ENCODE results near the gene TLE2. TPM values are rescaled to one million over a fixed set of nuclear protein-coding genes. Genes with fewer than 3 reads are reported as not detected.

TLE2 gene
- total RNA-seq, 4 donors from 2014 or later: 31.4 to 70.0 (median 47.5) TPM

- H3K9me3 ChIP-seq: no peaks in the 10 kb centered on the region
- TF ChIP-seq EP300 (IDR thresholded peaks at IDR 0.05; ENCODE audit: low read depth): no peak
- no peak for TF ChIP-seq POLR2A (IDR thresholded peaks at IDR 0.05)
- TF ChIP-seq CTCF (IDR thresholded peaks at IDR 0.05): no peak
- no peak for TF ChIP-seq POLR2AphosphoS5 (IDR thresholded peaks at IDR 0.05)
- no peak overlapping the region for H3K27ac ChIP-seq
- WGBS, 2 donors (ENCODE audit: low coverage in 1 of 2): 87 to 96% methylated on average over 4 to 7 of the region's 7 CpGs
- no peak for DNase-seq
- H3K27me3 ChIP-seq: no peaks in the 10 kb centered on the region
- intact Hi-C loops (cut with DNase I; ENCODE audit: low total_unique reads) (no loop called here), in situ Hi-C loops (cut with MboI; ENCODE audit: low pct_ligation_motif_present in 1 of 4, low pct_unique_long_range_greater_than_20kb in 1 of 4, low sequenced_read_pairs in 3 of 4) (no loop called here)
- no peak overlapping the region for H3K4me3 ChIP-seq
- no peaks in the 10 kb centered on the region for H3K36me3 ChIP-seq
- H3K4me1 ChIP-seq: no peaks in the 10 kb centered on the region
These were observed 11.2 kb downstream of the TLE2 start for GRCh38 chr19:3017923-3018322.

- Histone ChIP-seq H3K36me3 (no peaks in the 10 kb centered on the region), H3K9me3 (no peaks in the 10 kb centered on the region), H3K27me3 (no peaks in the 10 kb centered on the region), H3K4me3 (no peak overlapping the region), H3K27ac (no peak overlapping the region), H3K4me1 (no peaks in the 10 kb centered on the region)
- intact Hi-C loops (cut with DNase I; ENCODE audit: low total_unique reads) (no loop called here), in situ Hi-C loops (cut with MboI; ENCODE audit: low pct_ligation_motif_present in 1 of 4, low pct_unique_long_range_greater_than_20kb in 1 of 4, low sequenced_read_pairs in 3 of 4) (no loop called here)
- TF ChIP-seq EP300 (IDR thresholded peaks at IDR 0.05; ENCODE audit: low read depth) (no peak), POLR2AphosphoS5 (IDR thresholded peaks at IDR 0.05) (no peak), POLR2A (IDR thresholded peaks at IDR 0.05) (no peak), CTCF (IDR thresholded peaks at IDR 0.05) (no peak)
- 91 to 94% methylated on average over 13 to 22 of the region's 22 CpGs for WGBS, 2 donors (ENCODE audit: low coverage in 1 of 2)
- DNase-seq: no peak
These were observed 13.7 kb downstream of the TLE2 start for GRCh38 chr19:3015126-3016057.

GRCh38 chr19:3014135-3014534, 14.9 kb downstream of the TLE2 start:
- in situ Hi-C loops (cut with MboI; ENCODE audit: low pct_ligation_motif_present in 1 of 4, low pct_unique_long_range_greater_than_20kb in 1 of 4, low sequenced_read_pairs in 3 of 4): no loop called here
- WGBS, 2 donors (ENCODE audit: low coverage in 1 of 2): 91 to 100% methylated on average over 1 to 8 of the region's 8 CpGs

More at GRCh38 chr19:3014135-3014534, 14.9 kb downstream of the TLE2 start:
- Histone ChIP-seq H3K4me1 (no peaks in the 10 kb centered on the region), H3K4me3 (no peak overlapping the region), H3K27ac (no peak overlapping the region), H3K9me3 (no peaks in the 10 kb centered on the region), H3K27me3 (no peaks in the 10 kb centered on the region), H3K36me3 (no peaks in the 10 kb centered on the region)
- intact Hi-C loops (cut with DNase I; ENCODE audit: low total_unique reads): no loop called here
- DNase-seq: no peak
- TF ChIP-seq CTCF (IDR thresholded peaks at IDR 0.05) (no peak), POLR2A (IDR thresholded peaks at IDR 0.05) (no peak), EP300 (IDR thresholded peaks at IDR 0.05; ENCODE audit: low read depth) (no peak), POLR2AphosphoS5 (IDR thresholded peaks at IDR 0.05) (no peak)

Data from transverse colon (tissue), 4 donors.